ENCODE data around the gene TSPAN2. TPM values are rescaled to one million over a fixed set of nuclear protein-coding genes. Genes with fewer than 3 reads are reported as not detected.

Gene TSPAN2
- total RNA-seq, 1 experiment from 2014 or later = 7.7 TPM

- no peak for TF ChIP-seq CTCF (IDR thresholded peaks at IDR 0.05; ENCODE audit: unreplicated experiment)
- CTCF ChIA-PET = interaction anchor here (0.6 kb wide), 1 partner anchor 16 kb away, joined by 3 read pairs; no protein-coding TSS in a partner anchor
- Mint-ChIP-seq H3K36me3 (ENCODE audit: insufficient read depth, unreplicated experiment) (no peaks in the 10 kb centered on the region), H3K4me1 (ENCODE audit: low read depth, unreplicated experiment) (no peaks in the 10 kb centered on the region), H3K9me3 (ENCODE audit: low read depth, unreplicated experiment) (no peaks in the 10 kb centered on the region), H3K27me3 (ENCODE audit: unreplicated experiment) (no peaks in the 10 kb centered on the region), H3K27ac (ENCODE audit: unreplicated experiment) (no peak overlapping the region), H3K4me3 (ENCODE audit: low read depth, unreplicated experiment) (no peak overlapping the region)
- intact Hi-C loops (cut with micrococcal nuclease; ENCODE audit: unreplicated experiment) = loop anchor here (10.0 kb wide), 1 partner anchor 68 kb away; no protein-coding TSS in a partner anchor
- BruUV-seq (replicated peaks) = no TSS peak
- DNase-seq = no peak
Observed at GRCh38 chr1:115036814-115037507, 52.3 kb downstream of the TSPAN2 start.

- Mint-ChIP-seq H3K4me1 (ENCODE audit: low read depth, unreplicated experiment) (no peaks in the 10 kb centered on the region), H3K4me3 (ENCODE audit: low read depth, unreplicated experiment) (no peak overlapping the region), H3K36me3 (ENCODE audit: insufficient read depth, unreplicated experiment) (no peaks in the 10 kb centered on the region), H3K27me3 (ENCODE audit: unreplicated experiment) (no peaks in the 10 kb centered on the region), H3K27ac (ENCODE audit: unreplicated experiment) (no peak overlapping the region), H3K9me3 (ENCODE audit: low read depth, unreplicated experiment) (no peaks in the 10 kb centered on the region)
- TF ChIP-seq CTCF (IDR thresholded peaks at IDR 0.05; ENCODE audit: unreplicated experiment) = no peak
- DNase-seq = no peak
- CTCF ChIA-PET = no interaction called here
- intact Hi-C loops (cut with micrococcal nuclease; ENCODE audit: unreplicated experiment) = loop anchor here (10.0 kb wide), 1 partner anchor 69 kb away; no protein-coding TSS in a partner anchor
- BruUV-seq (replicated peaks) = no TSS peak
Observed at GRCh38 chr1:115035652-115036051, 53.7 kb downstream of the TSPAN2 start.

- Mint-ChIP-seq H3K4me1 (ENCODE audit: low read depth, unreplicated experiment) (no peaks in the 10 kb centered on the region), H3K36me3 (ENCODE audit: insufficient read depth, unreplicated experiment) (no peaks in the 10 kb centered on the region), H3K27me3 (ENCODE audit: unreplicated experiment) (no peaks in the 10 kb centered on the region), H3K4me3 (ENCODE audit: low read depth, unreplicated experiment) (no peak overlapping the region), H3K9me3 (ENCODE audit: low read depth, unreplicated experiment) (no peaks in the 10 kb centered on the region), H3K27ac (ENCODE audit: unreplicated experiment) (no peak overlapping the region)
- no peak for TF ChIP-seq CTCF (IDR thresholded peaks at IDR 0.05; ENCODE audit: unreplicated experiment)
- no peak for DNase-seq
- CTCF ChIA-PET = no interaction called here
- intact Hi-C loops (cut with micrococcal nuclease; ENCODE audit: unreplicated experiment) = loop anchor here (10.0 kb wide), 1 partner anchor 73 kb away; no protein-coding TSS in a partner anchor
- BruUV-seq (replicated peaks) = no TSS peak
Observed at GRCh38 chr1:115031595-115031994, 57.7 kb downstream of the TSPAN2 start.

DNA sequence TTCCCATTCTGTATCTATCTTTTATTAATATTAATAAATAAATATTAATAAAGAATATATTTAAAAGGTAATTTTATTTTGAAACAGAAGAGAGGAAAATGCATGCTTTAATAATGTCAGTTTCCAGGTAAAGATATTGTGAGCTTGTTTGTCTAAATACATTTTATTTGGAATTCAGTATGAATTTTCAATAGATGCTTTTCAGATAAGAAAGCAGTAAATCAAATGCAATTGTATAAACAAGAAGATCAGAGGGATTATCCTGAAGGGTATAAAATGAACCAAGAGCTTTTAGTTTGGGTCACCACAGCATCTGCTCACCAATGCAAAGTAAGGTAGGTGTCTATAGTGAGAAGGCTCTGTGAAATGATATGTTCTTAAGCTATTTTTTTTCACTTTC is 59.8 kb downstream of the TSPAN2 start, which contains the start of gene TSHB:
TSHB (plus strand) TSS at position 301 of the 400 bp plus-strand sequence. CDS start 3,537 bp downstream, outside the sequence.
- no TSS peak for BruUV-seq (replicated peaks)
- CTCF ChIA-PET = no interaction called here
- H3K4me1 Mint-ChIP-seq (ENCODE audit: low read depth, unreplicated experiment) = no peaks in the 10 kb centered on the region
- no peak for TF ChIP-seq CTCF (IDR thresholded peaks at IDR 0.05; ENCODE audit: unreplicated experiment)
- no peaks in the 10 kb centered on the region for H3K9me3 Mint-ChIP-seq (ENCODE audit: low read depth, unreplicated experiment)
- H3K27ac Mint-ChIP-seq (ENCODE audit: unreplicated experiment) = no peak within 1 kb of the TSS
- H3K27me3 Mint-ChIP-seq (ENCODE audit: unreplicated experiment) = no peaks in the 10 kb centered on the region
- no peak for DNase-seq
- H3K4me3 Mint-ChIP-seq (ENCODE audit: low read depth, unreplicated experiment) = no peak within 1 kb of the TSS
- intact Hi-C loops (cut with micrococcal nuclease; ENCODE audit: unreplicated experiment) = no loop called here
- no peaks in the 10 kb centered on the region for H3K36me3 Mint-ChIP-seq (ENCODE audit: insufficient read depth, unreplicated experiment)
